GM12878 (cell line): ENCODE measurements around the gene EPX. TPM values are rescaled to one million over a fixed set of nuclear protein-coding genes. Genes with fewer than 3 reads are reported as not detected.

Experiments used
- ATAC-seq: fragments of 200-7000 bp; cut with Tn5 transposase; 3 replicates; pipeline ENCODE4 v1.9.1; 2020; ENCODE audit warnings: mild to moderate bottlenecking, moderate library complexity
- BruUV-seq: library from RNA; stranded (reverse); fragments of 400-500 nt; replicated peaks from 2 replicates; lab custom pipeline; 2021; lab: Mats Ljungman, UMichigan
- CTCF ChIA-PET: fragments of 300-600 bp; sonication (Branson Sonifier 250); formaldehyde crosslinking; extraction: SDS; loops from one replicate; lab custom pipeline; 2021; ENCODE audit warnings: inconsistent platforms; lab: Yijun Ruan, JAX
- POLR2A ChIA-PET: fragments of 350-600 bp; formaldehyde crosslinking; extraction: SDS; loops from one replicate; lab custom pipeline; 2021; ENCODE audit warnings: inconsistent platforms; lab: Charles Lee
- RAD21 ChIA-PET: fragments of 300-600 bp; sonication (Branson Sonifier 250); formaldehyde crosslinking; loops from one replicate; lab custom pipeline; 2023; ENCODE audit warnings: antibody characterized with exemption; ENCODE audit not compliant: unreplicated experiment; lab: Charles Lee
- SMC1A ChIA-PET: fragments of 300-600 bp; sonication (Branson Sonifier 250); formaldehyde crosslinking; loops from one replicate; lab custom pipeline; 2023; ENCODE audit not compliant: unreplicated experiment, uncharacterized antibody; lab: Charles Lee
- DNase-seq: peaks from one replicate; pipeline ENCODE4 v3.0.0-alpha.2; 2011; ENCODE audit warnings: low read depth, low spot score
- FAIRE-seq: peaks from 3 replicates; lab custom pipeline; 2011; peaks lifted over from hg19 to GRCh38; lab: Jason Lieb, UNC
- H2AFZ ChIP-seq: 2 replicates; pipeline ENCODE4 v1.6.0; 2011; ENCODE audit warnings: low read depth, low read length, control low read depth; ENCODE audit not compliant: control insufficient read depth
- H3K27ac ChIP-seq: 2 replicates; pipeline ENCODE4 v1.5.1; 2011; ENCODE audit warnings: control low read depth; ENCODE audit not compliant: control insufficient read depth, insufficient read depth
- H3K27me3 ChIP-seq, 2 experiments: replicated peaks in 1 of 2; 2 replicates each; pipeline versions ENCODE4 v1.6.0 to v1.6.1; 2011; ENCODE audit warnings: low read length in 1 of 2; ENCODE audit not compliant: control insufficient read depth in 2 of 2, insufficient read depth in 2 of 2
- H3K36me3 ChIP-seq, 2 experiments: 2 replicates each; pipeline ENCODE4 v1.5.1; 2011; ENCODE audit warnings: low read length in 1 of 2; ENCODE audit not compliant: control insufficient read depth in 2 of 2, insufficient read depth in 2 of 2
- H3K4me1 ChIP-seq: 2 replicates; pipeline ENCODE4 v1.6.1; 2011; ENCODE audit warnings: mild to moderate bottlenecking, low read length, moderate library complexity, mixed read lengths; ENCODE audit not compliant: control insufficient read depth, insufficient read depth
- H3K4me2 ChIP-seq: 2 replicates; pipeline ENCODE4 v1.6.0; 2011; ENCODE audit warnings: control low read depth; ENCODE audit not compliant: control insufficient read depth, insufficient read depth
- H3K4me3 ChIP-seq: fragments of 200-600 bp; sonication (generic); 2 replicates; pipeline ENCODE4 v1.5.1; 2016
- H3K79me2 ChIP-seq: 2 replicates; pipeline ENCODE4 v1.6.0; 2011; ENCODE audit warnings: low read length; ENCODE audit not compliant: control insufficient read depth, insufficient read depth
- H3K9ac ChIP-seq: 2 replicates; pipeline ENCODE4 v1.8.0; 2011; ENCODE audit warnings: low read length, control low read depth, mixed read lengths; ENCODE audit not compliant: control insufficient read depth, insufficient read depth
- H3K9me3 ChIP-seq: replicated peaks from 3 replicates; pipeline ENCODE4 v1.5.1; 2011; ENCODE audit warnings: mild to moderate bottlenecking, low read length; ENCODE audit not compliant: control insufficient read depth, insufficient read depth
- H4K20me1 ChIP-seq: 2 replicates; pipeline ENCODE4 v1.6.0; 2011; ENCODE audit not compliant: control insufficient read depth, insufficient read depth
- ASH2L ChIP-seq: fragments of 300-600, 200-600 bp; sonication (generic); IDR thresholded peaks from 2 replicates; pipeline ENCODE4 v1.6.1; 2017; ENCODE audit warnings: low read depth, mild to moderate bottlenecking, borderline replicate concordance
- BCLAF1 ChIP-seq: fragments of 450-650 bp; IDR thresholded peaks from 2 replicates; pipeline ENCODE4 v1.6.1; 2017; ENCODE audit warnings: antibody characterized with exemption, mild to moderate bottlenecking, moderate library complexity
- CHD2 ChIP-seq: IDR thresholded peaks from 2 replicates; pipeline ENCODE4 v1.6.1; 2011; ENCODE audit warnings: low read depth, low read length, improper control_type of control experiment, borderline replicate concordance
- FOXK2 ChIP-seq: fragments of 450-650 bp; IDR thresholded peaks from 2 replicates; pipeline ENCODE4 v1.6.1; 2017; ENCODE audit warnings: mild to moderate bottlenecking, moderate library complexity
- HDAC6 ChIP-seq: fragments of 200-600 bp; sonication (generic); IDR thresholded peaks from one replicate; pipeline ENCODE4 v1.8.0; 2017; ENCODE audit warnings: antibody characterized with exemption; ENCODE audit not compliant: unreplicated experiment
- NBN ChIP-seq: fragments of 450-650 bp; IDR thresholded peaks from 2 replicates; pipeline ENCODE4 v1.6.1; 2016
- NR2C1 ChIP-seq: fragments of 450-650 bp; IDR thresholded peaks from 2 replicates; pipeline ENCODE4 v1.6.1; 2017; ENCODE audit warnings: antibody characterized with exemption, mild to moderate bottlenecking, moderate library complexity
- NRF1 ChIP-seq: conservative IDR thresholded peaks from 2 replicates; pipeline ENCODE4 v1.6.1; 2011; ENCODE audit warnings: mild to moderate bottlenecking, low read depth, low read length, improper control_type of control experiment
- PAX8 ChIP-seq: fragments of 450-650 bp; IDR thresholded peaks from 2 replicates; pipeline ENCODE4 v1.6.1; 2017; ENCODE audit warnings: mild to moderate bottlenecking, moderate library complexity
- PML ChIP-seq: IDR thresholded peaks from 2 replicates; pipeline ENCODE4 v1.6.1; 2012; ENCODE audit warnings: low read length, inconsistent platforms
- SRF ChIP-seq, 2 experiments: IDR thresholded peaks; 2 replicates each; pipeline ENCODE4 v1.6.1; 2011; ENCODE audit warnings: low read depth in 2 of 2, low read length in 2 of 2, mild to moderate bottlenecking in 1 of 2, moderate library complexity in 1 of 2
- TCF3 ChIP-seq: IDR thresholded peaks from 2 replicates; pipeline ENCODE4 v1.6.1; 2012; ENCODE audit warnings: low read depth, mild to moderate bottlenecking, low read length, borderline replicate concordance; ENCODE audit not compliant: insufficient read depth
- WRNIP1 ChIP-seq: IDR thresholded peaks from 2 replicates; pipeline ENCODE4 v1.6.1; 2011; ENCODE audit warnings: low read depth, low read length, improper control_type of control experiment, borderline replicate concordance
- YBX1 ChIP-seq: fragments of 450-650 bp; IDR thresholded peaks from 2 replicates; pipeline ENCODE4 v1.6.1; 2016; ENCODE audit warnings: antibody characterized with exemption
- ZBTB11 ChIP-seq: fragments of 450-650 bp; formaldehyde crosslinking; IDR thresholded peaks from 2 replicates; pipeline ENCODE4 v1.5.0; 2022; ENCODE audit warnings: mild to moderate bottlenecking, missing genetic modification characterization
- ZBTB4 ChIP-seq: fragments of 450-650 bp; formaldehyde crosslinking; IDR thresholded peaks from 2 replicates; pipeline ENCODE4 v1.4.0; 2022; ENCODE audit warnings: mild to moderate bottlenecking, moderate library complexity
- ZNF274 ChIP-seq: IDR thresholded peaks from one replicate; pipeline ENCODE4 v1.8.0; 2011; ENCODE audit not compliant: insufficient read length, insufficient read depth
- ZSCAN29 ChIP-seq: fragments of 450-650 bp; IDR thresholded peaks from 2 replicates; pipeline ENCODE4 v1.6.1; 2017; ENCODE audit warnings: mild to moderate bottlenecking, moderate library complexity
- WGBS: methylation state at CpG from one replicate; pipeline ENCODE4 v1.1.6; 2016; ENCODE audit warnings: low lambda C conversion rate; ENCODE audit not compliant: insufficient replicate concordance, insufficient coverage; ENCODE audit errors: missing lambda C conversion rate; 5-methylcytosine and 5-hydroxymethylcytosine counted together
- in situ Hi-C: fragments of 300-500 bp; cut with MboI; formaldehyde crosslinking; loops from 9 replicates; pipeline ENCODE4 v1.14.3; 2018; ENCODE audit warnings: mixed read lengths
- intact Hi-C: fragments of 100-400 bp; cut with micrococcal nuclease; formaldehyde crosslinking; loops from one replicate; pipeline ENCODE4 v1.14.2; 2022; ENCODE audit not compliant: unreplicated experiment
- polyA plus RNA-seq, 11 experiments: library from polyadenylated mRNA; depleted of rRNA in 4 of 11; unstranded in 6 of 11; stranded (reverse) in 5 of 11; fragments of >200 nt; fragmentation: Nextera tagmentation in 4 of 11; fragmentation: Illumina TruSeq in 1 of 11; extraction: Ambion mirVana in 4 of 11; extraction: Trizol in 1 of 11; gene quantifications; 1 replicate in 1 of 11; 2 replicates in 10 of 11; pipeline versions ENCODE4 v1.2.1 to v1.2.3, GENCODE V29; 2011 to 2016; ENCODE audit warnings: inconsistent platforms in 2 of 11, missing spikeins in 2 of 11, low read depth in 1 of 11
- total RNA-seq, 4 experiments: library from RNA; depleted of rRNA in 3 of 4; stranded (reverse); fragments of >200 nt in 3 of 4; fragmentation: Illumina TruSeq in 1 of 4; extraction: Trizol in 1 of 4; gene quantifications; 2 replicates each; pipeline versions ENCODE4 v1.2.1 to v1.2.3, GENCODE V29; 2013 to 2021

EPX gene
- total and polyA plus RNA-seq, 10 of the 15 experiments (the other 5 are each of a cell fraction or from before 2014, with no cell fraction given), result 0.03 TPM; not detected in 9

GRCh38 chr17:58148609-58149008 lies 43.9 kb upstream of the EPX start:
- peaks cover 2 to 7% of the 10 kb centered on the region in 2 experiments for H3K27me3 ChIP-seq
- H3K27ac ChIP-seq, result no peak overlapping the region
- no peak overlapping the region for H3K4me2 ChIP-seq
- H3K9me3 ChIP-seq, result no peaks in the 10 kb centered on the region; the same call in 1 of the 3 replicates
- BruUV-seq, result no TSS peak
- 43% methylated on average over 3 of the region's 3 CpGs for WGBS
- H4K20me1 ChIP-seq, result no peaks in the 10 kb centered on the region
- no peak overlapping the region for H3K4me3 ChIP-seq
- H3K4me1 ChIP-seq, result no peaks in the 10 kb centered on the region
- ChIA-PET RAD21 (no interaction called here), CTCF (interaction anchor here (0.9 kb wide), 1 partner anchor 14 kb away, joined by 3 read pairs; no protein-coding TSS in a partner anchor), POLR2A (no interaction called here), SMC1A (no interaction called here)
- no peak overlapping the region for H2AFZ ChIP-seq
- intact Hi-C loops, result no loop called here
- H3K36me3 ChIP-seq, result no peaks in the 10 kb centered on the region
- no peak overlapping the region for H3K9ac ChIP-seq
- no peak for ATAC-seq
- FAIRE-seq, result no peak
- H3K79me2 ChIP-seq, result no peaks in the 10 kb centered on the region
- DNase-seq, result no peak
- in situ Hi-C loops, result no loop called here
- TF ChIP-seq YBX1 (no peak), SRF (IDR thresholded peaks at IDR 0.05; ENCODE audit: low read depth in 2 of 2, low read length in 2 of 2) (no peak), WRNIP1 (no peak), FOXK2 (no peak), TCF3 (no peak), ZNF274 (no peak), BCLAF1 (no peak), NRF1 (no peak), ZBTB4 (CRISPR knock-in tag) (no peak), ZSCAN29 (no peak), PML (no peak), ZBTB11 (CRISPR knock-in tag) (no peak), CHD2 (no peak), ASH2L (no peak), NBN (no peak), NR2C1 (no peak), HDAC6 (no peak), PAX8 (no peak)
